Measurements from ENCODE around the gene ZNF787.

GRCh38 chr19:56120002-56120370, 1.1 kb downstream of the ZNF787 start:
- TF ChIP-seq POLR2A (IDR thresholded peaks at IDR 0.05; ENCODE audit: low read length) (peak; percentile 20), GATA1 (IDR thresholded peaks at IDR 0.05; ENCODE audit: low read depth, low read length) (no peak)

Data from erythroblast (primary cell).